ENCODE measurements around the gene CCZ1.
"Not testable (repeated sequence)": the region's sequence is repeated elsewhere in the genome, so short reads cannot be mapped to it uniquely, and the experiment has no call there.

CCZ1 gene

DNA sequence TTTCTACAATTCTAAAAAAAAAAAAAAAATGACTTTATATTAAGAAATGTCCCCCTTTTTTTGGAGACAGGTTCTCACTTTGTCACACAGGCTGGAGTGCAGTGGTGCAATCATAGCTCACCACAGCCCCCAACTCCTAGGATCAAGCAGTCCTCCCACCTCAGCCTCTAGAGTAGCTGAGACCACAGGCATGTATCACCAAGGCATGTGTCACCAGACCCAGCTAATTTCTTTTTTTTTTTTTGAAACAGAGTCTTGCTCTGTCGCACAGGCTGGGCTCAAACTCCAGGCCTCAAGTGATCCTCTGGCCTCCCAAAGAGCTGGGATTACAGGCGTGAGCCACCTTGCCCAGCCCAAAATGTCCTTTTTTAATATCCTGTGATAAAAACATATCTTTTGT lies 25.6 kb downstream of the CCZ1 start:
- H3K4me1 ChIP-seq; H4K20me1 ChIP-seq; H3K36me3 ChIP-seq; H3K27ac ChIP-seq; H3K4me2 ChIP-seq; H3K27me3 ChIP-seq; H3K9ac ChIP-seq; H3K9me3 ChIP-seq (replicated peaks in 1 of 11); H3K4me3 ChIP-seq: not testable (repeated sequence)

DNA sequence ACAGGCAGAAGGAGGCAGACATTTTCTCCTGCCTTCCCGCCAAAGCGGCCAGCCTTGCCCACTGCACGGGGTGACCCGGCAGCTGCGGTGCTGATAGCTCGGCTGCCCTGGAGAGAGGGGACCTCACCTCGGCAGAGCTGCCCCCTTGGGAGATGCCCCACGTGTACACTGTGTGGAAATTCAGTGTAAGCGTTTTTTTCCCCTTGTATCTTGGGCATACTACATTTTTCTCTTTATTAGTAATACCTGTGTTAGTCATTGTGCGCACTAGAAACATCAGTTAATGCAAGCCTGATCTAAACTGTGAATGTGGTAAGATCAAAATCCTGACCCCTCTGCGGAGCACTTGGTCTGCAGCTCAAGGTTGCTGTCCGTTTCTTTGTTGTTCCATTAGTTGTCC lies 26.1 kb downstream of the CCZ1 start:
- H3K9me3 ChIP-seq (replicated peaks in 1 of 11); H3K9ac ChIP-seq; H3K36me3 ChIP-seq; H3K4me1 ChIP-seq; H4K20me1 ChIP-seq; H3K27ac ChIP-seq; H3K4me3 ChIP-seq; H3K27me3 ChIP-seq; H3K4me2 ChIP-seq: not testable (repeated sequence)

DNA sequence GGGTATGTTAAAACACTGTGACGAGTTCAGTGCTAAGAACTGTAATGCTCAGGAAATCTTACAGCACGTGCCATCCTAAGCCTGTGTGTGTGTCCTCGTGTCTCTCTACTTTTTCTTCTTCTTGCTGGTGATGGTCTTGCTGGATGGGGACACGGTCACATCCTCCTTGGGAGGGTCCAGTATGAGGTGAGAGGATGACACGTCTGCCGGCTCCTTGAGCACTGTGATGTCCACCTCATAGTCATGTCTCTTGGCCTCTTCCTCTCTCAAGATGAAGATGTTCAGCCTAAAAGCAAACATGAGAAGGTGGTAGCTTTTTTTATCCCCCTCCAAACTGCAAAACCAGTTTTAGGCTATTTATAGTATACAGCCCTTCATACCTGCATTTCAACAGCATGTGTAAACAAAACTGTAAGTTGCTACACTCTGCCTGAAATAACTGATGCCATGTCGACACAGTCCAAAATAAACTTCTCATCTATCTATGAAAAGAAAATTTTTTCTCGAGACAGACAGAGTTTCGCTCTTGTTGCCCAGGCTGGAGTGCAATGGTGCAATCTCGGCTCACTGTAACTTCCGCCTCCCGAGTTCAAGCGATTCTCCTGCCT lies 27.8 kb downstream of the CCZ1 start:
- H3K9me3 ChIP-seq (replicated peaks in 1 of 11); H4K20me1 ChIP-seq; H3K9ac ChIP-seq; H3K4me1 ChIP-seq; H3K36me3 ChIP-seq; H3K4me3 ChIP-seq; H3K27ac ChIP-seq; H3K4me2 ChIP-seq; H3K27me3 ChIP-seq: not testable (repeated sequence)

DNA sequence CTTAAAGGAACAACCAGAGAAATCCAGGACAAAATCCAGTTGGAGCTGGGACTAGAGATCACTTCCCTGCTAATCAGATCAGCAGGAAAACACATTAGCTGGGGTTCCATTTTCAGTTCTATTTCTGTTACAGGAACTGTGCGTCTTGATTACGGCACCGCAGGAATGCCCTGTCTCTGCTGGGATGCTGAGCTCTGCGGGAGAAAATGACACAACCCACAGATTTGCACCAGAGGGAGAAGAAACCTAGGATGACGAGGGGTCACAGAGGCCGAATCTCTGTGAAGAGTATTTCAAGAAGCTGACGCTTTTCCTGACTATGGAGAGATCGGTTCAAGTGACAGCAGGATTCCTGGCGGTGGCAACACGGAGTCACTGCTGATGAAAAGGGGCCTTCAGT lies 31.8 kb downstream of the CCZ1 start:
- H4K20me1 ChIP-seq; H3K4me1 ChIP-seq; H3K9me3 ChIP-seq (replicated peaks in 1 of 11); H3K4me2 ChIP-seq; H3K27me3 ChIP-seq; H3K9ac ChIP-seq; H3K27ac ChIP-seq; H3K4me3 ChIP-seq; H3K36me3 ChIP-seq: not testable (repeated sequence)

DNA sequence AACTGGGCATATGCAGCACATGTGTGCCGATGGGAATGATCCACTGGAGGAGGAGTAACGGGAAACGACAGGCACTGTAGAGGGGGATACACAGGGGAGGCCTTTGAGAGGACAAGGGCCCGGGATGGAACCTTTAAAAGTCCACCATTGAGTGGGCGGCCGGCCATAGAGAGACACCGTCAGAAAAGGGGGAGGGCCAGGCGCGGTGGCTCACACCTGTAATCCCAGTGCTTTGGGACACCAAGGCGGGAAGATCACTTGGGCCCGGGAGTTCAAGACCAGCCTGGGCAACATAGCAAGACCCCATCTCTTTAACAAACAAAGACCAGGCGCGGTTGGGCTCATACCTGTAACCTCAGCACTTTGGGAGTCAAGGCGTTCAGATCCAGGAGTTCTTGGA lies 32.7 kb downstream of the CCZ1 start:
- not testable (repeated sequence) for H3K36me3 ChIP-seq; H3K27ac ChIP-seq; H3K4me2 ChIP-seq; H3K27me3 ChIP-seq; H3K4me3 ChIP-seq; H3K9me3 ChIP-seq (replicated peaks in 1 of 11); H3K4me1 ChIP-seq; H4K20me1 ChIP-seq; H3K9ac ChIP-seq

DNA sequence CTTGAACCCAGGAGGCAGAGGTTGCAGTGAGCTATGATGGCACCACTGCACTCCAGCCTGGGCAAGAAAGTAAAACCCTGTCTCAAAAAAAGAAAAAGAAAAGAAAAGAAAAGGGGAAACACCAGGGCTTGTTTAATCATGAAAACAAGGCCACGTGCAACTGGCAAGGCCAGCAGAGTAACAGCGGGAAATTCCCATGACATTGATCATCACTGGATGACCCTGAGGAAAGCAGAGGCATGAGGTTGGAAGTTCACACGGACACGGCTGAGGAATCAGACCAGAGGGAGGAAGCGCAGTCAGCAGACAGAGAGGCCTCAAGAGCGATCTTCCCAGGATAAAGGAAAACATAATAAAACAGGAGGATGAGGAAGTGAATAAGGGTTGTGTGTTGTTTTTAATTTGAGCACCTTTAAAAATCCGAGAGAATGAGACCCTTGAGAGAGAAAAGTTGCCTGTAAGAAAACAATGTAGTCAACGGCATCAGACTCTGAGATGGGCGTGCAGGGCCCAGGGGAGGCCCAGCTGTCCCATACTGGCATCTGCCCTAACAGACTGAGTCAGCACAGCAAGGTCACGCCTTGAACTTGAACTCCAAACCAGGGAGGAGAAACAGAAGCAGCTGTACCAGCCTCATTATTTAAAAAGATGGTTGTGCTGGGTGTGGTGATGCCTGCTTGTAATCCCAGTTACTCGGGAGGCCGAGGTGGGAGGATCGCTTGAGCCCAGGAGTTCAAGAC lies 33.5 kb downstream of the CCZ1 start:
- H3K36me3 ChIP-seq, result not testable (repeated sequence)

DNA sequence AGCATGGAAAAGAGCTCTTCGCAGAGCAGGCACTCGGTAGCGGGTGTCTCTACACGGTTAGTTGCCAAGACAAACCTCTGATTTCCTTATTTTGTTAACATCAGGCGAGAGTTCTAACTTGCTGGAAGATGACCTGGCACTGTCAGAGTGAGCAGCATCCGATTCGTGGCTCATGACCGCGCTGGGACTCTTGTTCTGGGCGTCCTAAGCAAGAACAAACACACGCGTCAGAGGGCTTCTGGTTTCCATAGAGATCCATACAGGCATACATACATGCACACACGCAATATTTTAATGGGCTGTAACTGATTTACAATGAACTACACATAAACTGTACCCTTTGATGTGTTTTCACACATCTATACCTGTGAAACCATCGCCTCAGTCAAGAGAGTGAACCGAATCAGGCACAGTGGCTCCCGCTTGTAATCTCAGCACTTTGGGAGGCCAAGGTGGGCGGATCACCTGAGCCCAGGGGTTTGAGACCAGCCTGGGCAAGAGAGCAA lies 36.5 kb downstream of the CCZ1 start:
- not testable (repeated sequence) for H3K4me1 ChIP-seq; H4K20me1 ChIP-seq; H3K27me3 ChIP-seq; H3K9ac ChIP-seq; H3K4me2 ChIP-seq; H3K9me3 ChIP-seq (replicated peaks in 1 of 11); H3K36me3 ChIP-seq; H3K27ac ChIP-seq; H3K4me3 ChIP-seq

More for the DNA sequence above, 33.5 kb downstream of the CCZ1 start:
- H3K4me2 ChIP-seq; H3K9ac ChIP-seq; H3K27ac ChIP-seq; H4K20me1 ChIP-seq; H3K27me3 ChIP-seq; H3K4me1 ChIP-seq; H3K4me3 ChIP-seq; H3K9me3 ChIP-seq (replicated peaks in 1 of 11): not testable (repeated sequence)

DNA sequence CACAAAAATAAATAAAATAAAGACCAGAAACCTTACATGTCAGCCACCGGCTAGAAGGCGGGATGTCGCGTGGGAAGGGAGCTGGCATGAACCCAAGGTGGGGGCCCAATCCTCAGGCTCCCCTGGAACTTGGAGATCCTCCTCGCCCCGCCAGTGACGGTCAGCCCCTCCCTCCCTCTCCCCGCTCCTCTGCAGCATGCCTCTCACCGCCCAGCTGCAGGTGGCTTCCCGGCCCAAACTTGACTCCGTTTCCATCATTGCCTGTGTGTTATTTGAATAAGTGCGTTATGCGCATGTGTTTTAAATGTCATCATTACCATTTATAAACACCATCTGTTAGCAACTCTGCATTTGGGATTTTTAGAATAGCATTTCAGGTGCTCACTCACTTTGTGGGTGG lies 64.7 kb downstream of the CCZ1 start:
- not testable (repeated sequence) for H3K4me2 ChIP-seq; H4K20me1 ChIP-seq; H3K4me1 ChIP-seq; H3K36me3 ChIP-seq; H3K27me3 ChIP-seq; H3K9me3 ChIP-seq (replicated peaks in 1 of 11); H3K4me3 ChIP-seq; H3K9ac ChIP-seq; H3K27ac ChIP-seq

DNA sequence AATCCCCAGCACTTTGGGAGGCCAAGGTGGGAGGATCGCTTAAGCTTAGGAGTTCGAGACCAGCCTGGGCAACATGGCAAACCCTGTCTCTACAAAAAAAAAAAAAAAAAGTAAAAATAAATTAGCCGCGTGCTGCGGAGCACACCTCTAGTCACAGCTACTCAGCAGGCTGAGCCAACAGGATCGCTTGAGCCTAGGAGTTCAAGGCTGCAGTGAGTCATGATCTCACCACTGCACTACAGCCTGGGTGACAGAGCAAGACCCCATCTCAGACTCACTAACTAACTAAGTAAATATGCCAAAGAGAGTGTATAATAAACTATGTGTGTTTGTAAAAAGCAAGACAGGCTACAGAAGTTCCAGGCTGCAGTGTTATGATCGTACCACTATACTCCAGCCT lies 65.3 kb downstream of the CCZ1 start:
- H3K27ac ChIP-seq; H3K9me3 ChIP-seq (replicated peaks in 1 of 11); H4K20me1 ChIP-seq; H3K4me1 ChIP-seq; H3K9ac ChIP-seq; H3K4me3 ChIP-seq; H3K36me3 ChIP-seq; H3K27me3 ChIP-seq; H3K4me2 ChIP-seq: not testable (repeated sequence)

DNA sequence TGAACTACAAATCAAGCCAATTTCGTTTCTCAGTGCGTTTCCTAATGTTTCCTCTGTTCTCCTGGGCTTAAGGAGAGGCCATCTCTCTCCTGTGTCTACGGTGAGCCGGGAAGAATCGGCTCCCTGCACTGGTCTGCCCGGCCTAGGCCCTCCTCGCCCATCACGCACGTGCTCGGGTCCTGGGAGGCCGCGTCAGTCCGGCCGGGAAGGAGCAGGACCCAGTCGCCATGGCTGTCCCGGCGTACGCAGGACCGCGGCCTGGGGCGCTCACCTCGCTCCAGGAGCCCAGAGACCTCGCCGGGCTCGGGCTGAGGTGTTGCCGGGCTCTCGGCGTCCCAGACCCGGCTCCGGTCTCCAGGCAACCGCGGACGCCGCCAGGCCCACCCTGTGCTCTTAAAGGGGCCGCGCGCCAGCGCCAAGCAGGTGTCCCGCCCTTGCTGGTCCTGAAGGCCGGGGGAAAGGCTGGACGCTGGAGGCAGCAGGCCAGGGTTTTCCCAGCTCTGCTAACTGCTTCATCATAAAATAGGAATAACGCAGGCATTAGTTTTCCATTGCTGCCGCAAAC lies 71.9 kb downstream of the CCZ1 start, which contains the start of gene RSPH10B:
RSPH10B (minus strand) TSS at position 343 of the 565 bp plus-strand sequence. CDS start 3,573 bp downstream, outside the sequence.
- H3K36me3 ChIP-seq; H3K27ac ChIP-seq; H3K27me3 ChIP-seq; H3K4me3 ChIP-seq; H3K4me1 ChIP-seq; H4K20me1 ChIP-seq; H3K9ac ChIP-seq; H3K9me3 ChIP-seq (replicated peaks in 1 of 11); H3K4me2 ChIP-seq: not testable (repeated sequence)

DNA sequence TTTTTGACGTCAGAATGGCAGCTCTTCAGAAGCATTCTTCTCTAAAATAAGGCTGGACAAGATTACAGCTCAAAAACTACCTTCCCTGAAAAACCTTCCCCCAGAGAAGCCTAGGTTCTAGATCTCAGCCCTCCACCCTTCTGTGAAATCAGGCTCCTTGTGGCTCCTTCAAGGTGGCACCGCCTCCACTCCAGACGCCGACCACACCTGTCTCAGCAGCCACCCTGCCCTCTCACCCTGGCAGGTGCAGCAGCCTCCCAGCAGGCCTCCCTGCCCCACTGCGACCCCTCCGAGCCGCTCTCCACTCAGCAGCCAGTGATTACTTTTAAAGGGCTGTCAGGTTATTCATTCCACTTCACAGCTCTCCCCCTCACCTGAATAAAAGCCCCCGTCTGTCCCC lies 75.0 kb downstream of the CCZ1 start:
- not testable (repeated sequence) for H3K9ac ChIP-seq; H4K20me1 ChIP-seq; H3K4me2 ChIP-seq; H3K4me1 ChIP-seq; H3K36me3 ChIP-seq; H3K9me3 ChIP-seq (replicated peaks in 1 of 11); H3K27ac ChIP-seq; H3K27me3 ChIP-seq; H3K4me3 ChIP-seq
